ENCODE data around the gene LRCH4.

- TF ChIP-seq CTCF (IDR thresholded peaks at IDR 0.05) = peak in 2 of 5 experiments; percentile 25 to 31
- no peak for TF ChIP-seq POLR2A (IDR thresholded peaks at IDR 0.05)
- TF ChIP-seq EP300 (IDR thresholded peaks at IDR 0.05; ENCODE audit: low read depth) = peak; percentile 29
These were observed 40.4 kb downstream of the LRCH4 start for GRCh38 chr7:100545360-100546128.

Data from transverse colon (tissue), 3 donors.